NT2/D1 (cell line): Measurements from ENCODE around the gene MUC4.
A peak's percentile ranks its signal among the peaks of the same experiment; 100 is the strongest.
"Not testable (repeated sequence)": the region's sequence is repeated elsewhere in the genome, so short reads cannot be mapped to it uniquely, and the experiment has no call there.

Experiments used
- DNase-seq: peaks from one replicate; pipeline ENCODE4 v3.0.0-alpha.2; 2011; ENCODE audit warnings: low read depth, low spot score
- H3K27me3 ChIP-seq: 2 replicates; pipeline ENCODE4 v1.6.0; 2011; ENCODE audit warnings: mild to moderate bottlenecking; ENCODE audit not compliant: insufficient read length, insufficient read depth
- H3K36me3 ChIP-seq: 2 replicates; pipeline ENCODE4 v1.6.1; 2011; ENCODE audit warnings: mild to moderate bottlenecking, low read length, mixed read lengths; ENCODE audit not compliant: insufficient read depth, insufficient read length
- H3K4me1 ChIP-seq: 2 replicates; pipeline ENCODE4 v1.5.1; 2011; ENCODE audit not compliant: insufficient read depth, insufficient read length
- H3K4me3 ChIP-seq: 2 replicates; pipeline ENCODE4 v1.5.1; 2011; ENCODE audit warnings: low read depth; ENCODE audit not compliant: insufficient read length
- H3K9ac ChIP-seq: 2 replicates; pipeline ENCODE4 v1.6.0; 2011; ENCODE audit warnings: low read depth; ENCODE audit not compliant: insufficient read length
- H3K9me3 ChIP-seq: 2 replicates; pipeline ENCODE4 v1.5.1; 2011; ENCODE audit warnings: mild to moderate bottlenecking, low read length; ENCODE audit not compliant: insufficient read depth
- SUZ12 ChIP-seq: IDR thresholded peaks from 2 replicates; pipeline ENCODE4 v1.6.1; 2011; ENCODE audit not compliant: insufficient read length, insufficient read depth; ENCODE audit errors: extremely low read depth
- YY1 ChIP-seq: IDR thresholded peaks from 2 replicates; pipeline ENCODE4 v1.6.1; 2011; ENCODE audit not compliant: insufficient read length, insufficient read depth
- ZNF274 ChIP-seq: IDR thresholded peaks from 2 replicates; pipeline ENCODE4 v1.6.1; 2011; ENCODE audit warnings: mild to moderate bottlenecking, low read depth, low read length

MUC4 gene

DNA sequence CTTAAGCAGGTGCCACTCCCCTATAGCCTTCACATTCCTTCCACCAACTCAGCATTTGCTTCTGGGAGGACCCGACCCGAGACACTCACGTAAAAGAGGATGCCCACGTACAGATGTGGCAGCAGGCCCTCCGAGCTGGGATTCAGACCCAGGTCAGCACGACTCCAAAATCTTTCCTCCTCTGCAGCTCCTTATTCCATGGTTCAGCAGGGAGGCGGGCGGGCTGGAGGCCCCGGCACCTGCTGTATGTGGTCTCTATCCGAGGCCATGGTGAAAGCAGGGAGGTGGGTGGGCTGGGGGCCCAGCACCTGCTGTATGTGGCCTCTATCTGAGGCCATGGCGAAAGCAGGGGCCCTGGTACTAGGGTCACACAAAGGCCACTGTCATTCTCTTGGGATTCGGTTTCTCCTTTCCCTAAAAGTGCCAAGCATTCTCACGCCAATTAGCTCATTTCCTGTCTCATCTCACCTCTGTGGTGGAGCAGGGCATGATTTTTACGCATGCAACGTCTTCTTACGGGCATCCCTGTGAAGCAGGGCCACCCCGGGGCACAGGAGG, 5.9 kb upstream of the MUC4 start:
- no peak overlapping the region for H3K9ac ChIP-seq
- H3K4me3 ChIP-seq, result no peak overlapping the region
- no peaks in the 10 kb centered on the region for H3K9me3 ChIP-seq
- no peak for DNase-seq
- no peak for TF ChIP-seq SUZ12
- TF ChIP-seq ZNF274, result no peak
- no peak for TF ChIP-seq YY1
- peaks cover 10% of the 10 kb centered on the region for H3K27me3 ChIP-seq
- H3K4me1 ChIP-seq, result peaks cover 7% of the 10 kb centered on the region
- no peaks in the 10 kb centered on the region for H3K36me3 ChIP-seq

DNA sequence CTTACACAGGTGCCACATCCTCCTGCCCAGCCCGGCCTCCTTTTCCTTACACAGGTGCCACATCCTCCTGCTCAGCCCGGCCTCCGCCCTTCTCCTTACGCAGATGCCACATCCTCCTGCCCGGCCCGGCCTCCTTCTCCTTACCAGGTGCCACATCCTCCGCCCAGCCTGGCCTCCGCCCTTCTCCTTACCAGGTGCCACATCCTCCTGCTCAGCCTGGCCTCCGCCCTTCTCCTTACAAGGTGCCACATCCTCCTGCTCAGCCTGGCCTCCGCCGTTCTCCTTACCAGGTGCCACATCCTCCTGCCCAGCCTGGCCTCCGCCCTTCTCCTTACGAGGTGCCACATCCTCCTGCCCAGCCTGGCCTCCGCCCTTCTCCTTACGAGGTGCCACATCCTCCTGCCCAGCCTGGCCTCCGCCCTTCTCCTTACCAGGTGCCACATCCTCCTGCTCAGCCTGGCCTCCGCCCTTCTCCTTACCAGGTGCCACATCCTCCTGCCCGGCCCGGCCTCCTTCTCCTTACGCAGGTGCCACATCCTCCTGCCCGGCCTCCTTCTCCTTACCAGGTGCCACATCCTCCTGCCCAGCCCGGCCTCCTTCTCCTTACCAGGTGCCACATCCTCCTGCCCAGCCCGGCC, 4.7 kb upstream of the MUC4 start:
- H3K4me1 ChIP-seq, H3K9ac ChIP-seq, H3K9me3 ChIP-seq, DNase-seq, H3K36me3 ChIP-seq, H3K4me3 ChIP-seq: not testable (repeated sequence)
- H3K27me3 ChIP-seq, result peaks cover 21% of the 10 kb centered on the region

DNA sequence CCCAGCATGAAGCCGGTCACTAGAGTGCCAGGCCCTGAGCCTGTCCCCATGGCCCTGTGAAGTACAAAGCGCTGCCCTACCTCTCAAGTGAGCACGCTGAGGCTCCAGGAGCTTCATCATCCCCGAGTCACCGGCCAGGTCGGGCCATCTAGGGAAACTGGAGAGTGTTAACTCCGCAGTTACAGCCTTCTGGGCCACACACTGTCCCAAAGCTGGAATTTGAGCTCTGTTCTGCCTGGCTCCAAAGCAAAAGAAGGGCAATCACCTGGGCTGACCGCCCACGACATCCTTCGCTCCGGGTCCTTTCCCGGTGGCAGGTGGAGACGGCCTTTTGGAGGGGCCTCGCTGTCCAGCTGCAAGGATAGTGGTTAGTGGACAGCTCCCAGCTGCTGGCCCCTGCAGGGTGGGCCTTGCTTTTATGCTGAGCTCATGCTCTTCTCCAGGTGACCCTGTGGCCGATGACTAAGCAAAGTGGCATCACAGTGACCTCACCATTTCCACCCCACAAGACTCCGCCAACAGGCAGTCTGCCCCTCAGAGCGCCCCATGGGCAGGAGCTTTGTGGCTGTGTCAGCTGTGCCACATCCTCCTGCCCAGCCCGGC, 3.5 kb upstream of the MUC4 start:
- Histone ChIP-seq H3K4me1 (peaks cover 8% of the 10 kb centered on the region), H3K9ac (no peak overlapping the region), H3K4me3 (no peak overlapping the region), H3K36me3 (no peaks in the 10 kb centered on the region), H3K27me3 (peaks cover 27% of the 10 kb centered on the region), H3K9me3 (no peaks in the 10 kb centered on the region)
- no peak for TF ChIP-seq SUZ12
- TF ChIP-seq YY1, result no peak
- TF ChIP-seq ZNF274, result no peak
- DNase-seq, result no peak

DNA sequence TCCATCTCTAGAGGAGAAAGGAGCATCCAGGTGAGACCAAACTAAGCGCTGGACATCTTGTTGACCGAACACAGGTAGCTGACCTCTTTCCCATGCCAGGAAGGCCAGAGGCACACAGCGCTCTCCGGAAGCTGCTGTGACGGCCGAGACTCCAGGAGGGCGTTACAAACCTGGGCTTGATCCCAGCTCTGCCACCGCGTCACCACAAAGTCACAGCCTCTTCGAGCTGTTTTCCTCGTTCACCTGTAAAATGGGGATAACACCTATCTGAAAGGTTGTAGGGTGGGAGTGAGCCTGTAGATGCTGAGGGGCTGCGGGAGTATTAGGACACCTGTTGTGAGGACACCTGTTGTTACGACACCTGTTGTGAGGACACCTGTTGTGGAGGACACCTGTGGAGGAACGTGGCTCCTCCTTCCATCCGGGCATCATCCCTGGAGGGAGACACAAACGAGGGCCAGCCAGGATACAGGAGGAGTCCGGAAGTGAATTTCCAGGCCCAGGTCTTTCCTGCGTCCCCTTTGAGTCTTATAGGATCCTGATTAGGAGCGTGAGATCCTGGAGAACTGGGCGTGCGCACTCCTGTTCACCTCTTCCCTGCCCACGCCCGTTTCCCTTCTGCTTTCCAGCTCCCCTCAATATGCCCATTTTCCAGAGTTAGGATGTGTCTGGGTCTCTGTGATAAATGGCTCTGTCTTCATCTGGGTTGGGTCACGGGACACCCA, 2.3 kb upstream of the MUC4 start:
- Histone ChIP-seq H3K27me3 (peaks cover 23% of the 10 kb centered on the region), H3K4me3 (no peak overlapping the region), H3K9me3 (no peaks in the 10 kb centered on the region), H3K4me1 (peaks cover 8% of the 10 kb centered on the region), H3K36me3 (no peaks in the 10 kb centered on the region), H3K9ac (no peak overlapping the region)
- no peak for DNase-seq
- TF ChIP-seq ZNF274 (no peak), SUZ12 (no peak), YY1 (no peak)

DNA sequence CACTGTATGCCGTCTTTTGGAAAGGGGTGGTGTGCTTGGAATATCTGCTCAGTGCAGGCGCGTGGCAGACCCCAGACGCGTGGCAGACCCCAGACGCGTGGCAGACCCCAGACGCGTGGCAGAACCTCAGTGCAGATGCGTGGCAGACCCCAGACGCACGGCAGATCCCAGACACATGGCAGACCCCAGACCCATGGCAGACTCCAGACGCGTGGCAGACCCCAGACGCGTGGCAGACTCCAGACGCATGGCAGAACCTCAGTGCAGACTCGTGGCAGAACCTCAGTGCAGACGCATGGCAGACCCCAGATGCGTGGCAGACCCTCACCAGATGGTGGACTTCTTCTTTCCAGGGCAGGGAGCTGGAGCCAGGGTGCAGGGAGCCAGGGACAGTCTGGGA, 637 bp upstream of the MUC4 start:
- Histone ChIP-seq H3K4me1 (peaks cover 19% of the 10 kb centered on the region), H3K36me3 (no peaks in the 10 kb centered on the region), H3K27me3 (peaks cover 23% of the 10 kb centered on the region), H3K9me3 (no peaks in the 10 kb centered on the region), H3K4me3 (no peak overlapping the region), H3K9ac (peak overlapping the region; percentile 51)
- no peak for TF ChIP-seq YY1
- no peak for TF ChIP-seq SUZ12
- no peak for TF ChIP-seq ZNF274
- no peak for DNase-seq

DNA sequence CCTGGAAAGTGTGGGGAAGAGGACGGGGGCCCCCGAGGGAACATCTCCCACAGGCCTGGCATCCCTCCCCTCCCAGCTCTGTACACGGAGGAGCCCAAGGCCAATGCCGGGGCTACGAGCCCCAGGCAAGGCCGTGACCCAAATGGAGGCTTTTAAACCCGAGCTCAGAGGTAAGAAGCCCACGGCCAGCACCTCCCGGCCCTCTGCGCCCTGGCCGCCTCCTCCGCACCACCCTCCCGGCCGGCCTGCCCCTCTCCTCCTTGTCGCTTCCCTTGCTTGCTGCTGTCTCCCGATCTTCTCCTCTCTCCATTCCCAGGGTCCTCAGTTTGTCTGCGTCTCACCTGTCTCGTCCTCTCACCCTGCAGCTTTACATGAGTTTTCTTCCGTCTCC, 1.3 kb downstream of the MUC4 start:
- Histone ChIP-seq H3K36me3 (no peaks in the 10 kb centered on the region), H3K9ac (peak overlapping the region; percentile 78), H3K9me3 (no peaks in the 10 kb centered on the region), H3K4me1 (peaks cover 20% of the 10 kb centered on the region), H3K4me3 (peak overlapping the region; percentile 35), H3K27me3 (peaks cover 23% of the 10 kb centered on the region)
- no peak for TF ChIP-seq SUZ12
- no peak for TF ChIP-seq ZNF274
- no peak for TF ChIP-seq YY1
- no peak for DNase-seq

DNA sequence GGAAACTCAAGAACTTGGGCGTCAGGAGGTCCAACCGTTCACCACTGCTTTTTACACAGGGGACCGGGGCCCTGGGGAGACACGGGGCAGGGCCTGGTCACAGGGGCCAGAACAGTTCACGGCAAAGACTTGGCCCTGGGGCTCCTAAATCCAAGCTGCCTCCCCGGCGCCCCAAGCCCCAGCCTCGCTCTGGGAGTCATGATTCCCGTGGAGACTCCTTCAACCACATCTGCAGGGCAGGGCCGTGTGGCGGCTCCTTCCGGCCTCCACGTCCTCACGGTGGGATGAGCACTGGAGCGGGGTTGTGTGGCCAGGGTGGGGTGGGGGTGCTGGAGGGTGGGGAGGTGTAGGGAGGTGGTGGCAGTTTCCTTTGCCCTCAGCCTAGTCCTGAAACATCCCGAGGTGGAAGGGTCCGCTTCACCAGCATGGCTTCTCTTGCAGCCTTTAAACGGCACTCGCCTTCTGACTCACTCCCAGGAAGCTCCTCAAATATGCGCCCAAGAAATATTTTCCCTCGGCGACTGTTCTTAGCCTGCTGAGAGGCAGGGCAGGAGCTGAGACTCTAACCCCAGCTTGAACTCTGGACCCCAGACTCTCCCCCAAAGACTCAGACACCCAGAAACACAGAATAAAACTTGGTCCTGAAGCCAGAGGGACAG, 1.8 kb downstream of the MUC4 start:
- TF ChIP-seq SUZ12 (no peak), YY1 (no peak), ZNF274 (no peak)
- Histone ChIP-seq H3K9me3 (no peaks in the 10 kb centered on the region), H3K4me1 (peaks cover 25% of the 10 kb centered on the region), H3K36me3 (no peaks in the 10 kb centered on the region), H3K4me3 (peak overlapping the region; percentile 35), H3K27me3 (peaks cover 23% of the 10 kb centered on the region), H3K9ac (peak overlapping the region; percentile 78)
- no peak for DNase-seq
